Measurements from ENCODE around the gene CAPRIN2. TPM values are rescaled to one million over a fixed set of nuclear protein-coding genes. Genes with fewer than 3 reads are reported as not detected.

Gene CAPRIN2, protein sequence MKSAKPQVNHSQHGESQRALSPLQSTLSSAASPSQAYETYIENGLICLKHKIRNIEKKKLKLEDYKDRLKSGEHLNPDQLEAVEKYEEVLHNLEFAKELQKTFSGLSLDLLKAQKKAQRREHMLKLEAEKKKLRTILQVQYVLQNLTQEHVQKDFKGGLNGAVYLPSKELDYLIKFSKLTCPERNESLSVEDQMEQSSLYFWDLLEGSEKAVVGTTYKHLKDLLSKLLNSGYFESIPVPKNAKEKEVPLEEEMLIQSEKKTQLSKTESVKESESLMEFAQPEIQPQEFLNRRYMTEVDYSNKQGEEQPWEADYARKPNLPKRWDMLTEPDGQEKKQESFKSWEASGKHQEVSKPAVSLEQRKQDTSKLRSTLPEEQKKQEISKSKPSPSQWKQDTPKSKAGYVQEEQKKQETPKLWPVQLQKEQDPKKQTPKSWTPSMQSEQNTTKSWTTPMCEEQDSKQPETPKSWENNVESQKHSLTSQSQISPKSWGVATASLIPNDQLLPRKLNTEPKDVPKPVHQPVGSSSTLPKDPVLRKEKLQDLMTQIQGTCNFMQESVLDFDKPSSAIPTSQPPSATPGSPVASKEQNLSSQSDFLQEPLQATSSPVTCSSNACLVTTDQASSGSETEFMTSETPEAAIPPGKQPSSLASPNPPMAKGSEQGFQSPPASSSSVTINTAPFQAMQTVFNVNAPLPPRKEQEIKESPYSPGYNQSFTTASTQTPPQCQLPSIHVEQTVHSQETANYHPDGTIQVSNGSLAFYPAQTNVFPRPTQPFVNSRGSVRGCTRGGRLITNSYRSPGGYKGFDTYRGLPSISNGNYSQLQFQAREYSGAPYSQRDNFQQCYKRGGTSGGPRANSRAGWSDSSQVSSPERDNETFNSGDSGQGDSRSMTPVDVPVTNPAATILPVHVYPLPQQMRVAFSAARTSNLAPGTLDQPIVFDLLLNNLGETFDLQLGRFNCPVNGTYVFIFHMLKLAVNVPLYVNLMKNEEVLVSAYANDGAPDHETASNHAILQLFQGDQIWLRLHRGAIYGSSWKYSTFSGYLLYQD
- total RNA-seq = 25.0 and 26.9 TPM in 2 replicates

DNA sequence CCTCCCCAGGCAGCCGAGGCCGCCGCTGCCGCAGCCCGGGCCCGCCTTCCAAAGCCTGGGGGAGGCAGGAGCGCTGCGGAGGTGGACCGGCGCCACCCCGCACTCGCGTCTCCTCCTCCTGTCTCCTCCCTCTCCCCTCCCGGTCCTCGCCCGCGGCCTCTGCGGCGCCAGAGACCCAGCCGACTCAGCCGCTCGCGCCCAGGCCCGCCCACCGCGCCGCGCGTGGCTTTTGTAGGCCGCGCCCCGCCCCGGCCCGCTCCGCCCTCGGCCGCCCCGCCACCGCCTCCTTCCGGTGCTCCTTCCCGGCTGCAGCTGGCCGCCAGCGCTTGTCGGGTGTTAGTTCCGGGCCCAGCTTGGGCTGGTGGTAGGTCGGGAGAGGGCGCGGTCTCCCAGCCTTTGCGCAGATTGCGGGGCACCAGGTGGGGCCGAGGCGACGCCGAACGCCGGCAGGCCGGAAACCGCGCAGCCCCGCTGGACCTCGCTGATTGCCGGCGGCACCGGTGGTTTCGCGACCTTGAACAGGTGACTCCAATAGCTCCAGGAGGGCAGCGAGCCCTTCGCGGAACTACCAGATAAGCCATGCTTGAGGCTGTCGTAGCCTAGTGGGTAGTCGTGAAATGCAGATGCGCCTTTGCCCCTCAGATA lies at the start of gene CAPRIN2:
Gene CAPRIN2, minus strand, starts transcription at position 202 of the 645 bp plus-strand sequence. CDS start 1,431 bp downstream, outside the sequence.

DNA sequence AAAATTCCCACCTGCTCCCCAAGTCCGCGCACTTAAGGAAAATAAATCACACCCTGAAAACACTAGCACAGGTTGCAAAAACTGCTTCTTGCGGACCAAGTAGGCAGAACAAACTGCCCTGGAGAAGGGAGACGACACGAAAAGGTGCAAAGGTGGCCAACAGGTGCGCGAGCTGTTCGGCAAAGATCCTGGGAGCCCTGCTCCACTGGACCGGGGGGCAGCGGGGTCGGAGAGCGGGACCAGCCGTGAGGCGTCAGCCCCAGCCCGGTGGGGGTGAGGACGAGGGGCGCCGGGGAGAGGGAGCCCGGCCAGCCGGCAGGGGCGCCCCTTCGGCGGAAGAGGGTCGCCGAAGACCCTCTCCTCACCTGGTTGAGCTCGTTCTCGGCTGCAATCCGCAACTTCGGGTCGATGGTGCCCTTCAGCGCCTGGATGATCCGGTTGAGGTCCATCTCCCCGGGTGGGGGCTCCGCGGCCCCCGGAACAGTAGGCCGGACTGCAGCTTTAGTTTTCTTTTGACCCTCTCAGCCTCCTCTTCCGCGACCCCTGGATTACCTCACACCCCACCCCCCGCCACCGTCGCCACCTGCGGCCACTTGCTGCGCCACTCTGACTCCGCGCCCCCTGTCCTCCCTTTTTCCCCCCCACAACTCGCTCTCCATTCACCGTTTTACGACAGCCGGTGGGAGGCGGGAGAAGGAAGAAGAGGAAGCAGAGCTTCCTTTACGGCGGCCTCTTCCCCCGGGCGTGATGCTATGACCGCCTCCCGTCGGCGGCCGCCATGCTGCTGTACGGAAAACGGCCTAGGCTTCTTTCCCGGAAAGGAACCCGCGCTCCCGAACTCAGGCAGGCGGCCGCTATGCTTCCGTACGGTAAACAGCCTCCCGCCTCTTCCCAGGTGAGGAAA lies 59.3 kb downstream of the CAPRIN2 start, which contains the start of gene IPO8:
Gene IPO8, minus strand, starts transcription at position 671 of the 904 bp plus-strand sequence. Its CDS starts 222 bp downstream, at position 449.

Other genes starting within 250 kb of the CAPRIN2 start
- 21.3 and 23.2 TPM in 2 replicates for gene IPO8, start 59.1 kb downstream of the CAPRIN2 start, total RNA-seq
- 0.36 and 1.3 TPM in 2 replicates for gene TSPAN11, start 171.8 kb upstream of the CAPRIN2 start, total RNA-seq

Data from hair follicle dermal papilla cell (primary cell).